Loucy (cell line): ENCODE measurements around the gene HNRNPH2.

Experiments
- H2AFZ ChIP-seq: fragments of 200-600 bp; sonication (generic); 2 replicates; pipeline ENCODE4 v1.6.0; 2016; ENCODE audit warnings: antibody characterized with exemption, mild to moderate bottlenecking, low read length, moderate library complexity
- H3F3A ChIP-seq: fragments of 200-600 bp; 2 replicates; pipeline ENCODE4 v1.6.0; 2016; ENCODE audit warnings: antibody characterized with exemption, low read depth, mild to moderate bottlenecking
- H3K27me3 ChIP-seq: fragments of 200-600 bp; sonication (generic); 2 replicates; pipeline ENCODE4 v1.6.1; 2014; ENCODE audit warnings: low read length, mild to moderate bottlenecking; ENCODE audit not compliant: insufficient read depth, poor library complexity, severe bottlenecking
- H3K36me3 ChIP-seq: fragments of 200-600 bp; sonication (generic); 2 replicates; pipeline ENCODE4 v1.6.1; 2016; ENCODE audit warnings: low read length; ENCODE audit not compliant: insufficient read depth
- H3K4me1 ChIP-seq: fragments of 200-600 bp; sonication (generic); 2 replicates; pipeline ENCODE4 v1.5.1; 2014; ENCODE audit warnings: low read length, mild to moderate bottlenecking; ENCODE audit not compliant: insufficient read depth, poor library complexity, severe bottlenecking
- H3K4me2 ChIP-seq: fragments of 200-600 bp; sonication (generic); 2 replicates; pipeline ENCODE4 v1.6.0; 2014; ENCODE audit warnings: antibody characterized with exemption, low read length, low read depth, mild to moderate bottlenecking; ENCODE audit not compliant: poor library complexity, severe bottlenecking
- H3K4me3 ChIP-seq: fragments of 200-600 bp; sonication (generic); 2 replicates; pipeline ENCODE4 v1.5.1; 2014; ENCODE audit warnings: low read length, mild to moderate bottlenecking, mixed read lengths; ENCODE audit not compliant: poor library complexity, severe bottlenecking
- H3K79me2 ChIP-seq: fragments of 200-600 bp; sonication (generic); 2 replicates; pipeline ENCODE4 v1.6.1; 2014; ENCODE audit warnings: low read length; ENCODE audit not compliant: insufficient read depth
- H3K9ac ChIP-seq: fragments of 200-600 bp; sonication (generic); 2 replicates; pipeline ENCODE4 v1.6.0; 2014; ENCODE audit warnings: mild to moderate bottlenecking, low read depth, low read length, moderate library complexity; ENCODE audit not compliant: poor library complexity, severe bottlenecking
- H3K9me2 ChIP-seq: fragments of 200-600 bp; sonication (generic); replicated peaks from 2 replicates; pipeline ENCODE4 v1.6.1; 2016; ENCODE audit warnings: low read depth, low read length, mixed read lengths
- H3K9me3 ChIP-seq: fragments of 200-600 bp; sonication (generic); 2 replicates; pipeline ENCODE4 v1.6.1; 2014; ENCODE audit warnings: mild to moderate bottlenecking, antibody characterized with exemption, low read length, low read depth; ENCODE audit not compliant: insufficient read depth
- H4K20me1 ChIP-seq: fragments of 200-600 bp; sonication (generic); 2 replicates; pipeline ENCODE4 v1.6.0; 2014; ENCODE audit warnings: antibody characterized with exemption, low read length, mild to moderate bottlenecking; ENCODE audit not compliant: insufficient read depth, poor library complexity, severe bottlenecking
- CTCF ChIP-seq: fragments of 200-600 bp; sonication (generic); conservative IDR thresholded peaks from 2 replicates; pipeline ENCODE4 v1.5.1; 2014; ENCODE audit warnings: mild to moderate bottlenecking, antibody characterized with exemption, low read length
- EZH2phosphoT487 ChIP-seq: fragments of 200-600 bp; IDR thresholded peaks from 2 replicates; pipeline ENCODE4 v1.6.1; 2018; ENCODE audit warnings: antibody characterized with exemption, mild to moderate bottlenecking, moderate library complexity, borderline replicate concordance

HNRNPH2 gene

GRCh38 chrX:101462892-101463291 lies 54.9 kb downstream of the HNRNPH2 start:
- H3K4me2 ChIP-seq, result no peak overlapping the region
- TF ChIP-seq CTCF (peak; percentile 44; the same call in 1 of the 2 replicates), EZH2phosphoT487 (no peak)
- H3K36me3 ChIP-seq, result no peaks in the 10 kb centered on the region
- H3K79me2 ChIP-seq, result no peaks in the 10 kb centered on the region
- H3K9ac ChIP-seq, result no peak overlapping the region
- no peaks in the 10 kb centered on the region for H3K27me3 ChIP-seq
- no peaks in the 10 kb centered on the region for H3K4me1 ChIP-seq
- no peaks in the 10 kb centered on the region for H3K9me3 ChIP-seq
- no peaks in the 10 kb centered on the region for H4K20me1 ChIP-seq
- no peaks in the 10 kb centered on the region for H3F3A ChIP-seq
- no peak overlapping the region for H3K4me3 ChIP-seq
- H3K9me2 ChIP-seq, result no peaks in the 10 kb centered on the region
- H2AFZ ChIP-seq, result no peak overlapping the region
